ENCODE data around the gene GYG1.

Gene GYG1

DNA sequence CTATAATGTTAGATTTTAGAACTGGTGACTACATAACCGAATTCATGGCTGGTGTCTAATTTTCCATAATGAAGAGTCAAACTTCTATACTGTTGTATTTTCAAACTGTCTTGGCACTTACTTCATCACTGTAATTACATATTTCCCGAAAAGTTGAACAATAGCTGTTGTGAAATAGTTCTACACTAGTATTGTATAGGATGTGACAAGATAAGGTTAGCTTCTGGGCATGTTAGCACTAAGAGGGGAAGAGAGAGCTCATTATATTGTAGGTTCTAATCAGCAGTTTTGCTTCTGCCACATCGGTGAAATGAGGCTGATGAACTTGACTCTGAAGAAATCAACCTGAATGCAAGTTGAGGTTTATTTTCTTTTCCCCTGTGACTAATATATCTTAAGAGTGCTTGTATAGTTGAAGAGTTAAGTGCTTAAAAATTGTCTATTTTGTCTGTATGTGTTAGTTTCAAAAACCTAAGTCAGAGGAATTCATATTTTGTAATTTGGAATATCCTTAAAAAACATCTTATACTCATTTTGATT, 8.9 kb downstream of the GYG1 start:
- TF ChIP-seq, protein P1, sequence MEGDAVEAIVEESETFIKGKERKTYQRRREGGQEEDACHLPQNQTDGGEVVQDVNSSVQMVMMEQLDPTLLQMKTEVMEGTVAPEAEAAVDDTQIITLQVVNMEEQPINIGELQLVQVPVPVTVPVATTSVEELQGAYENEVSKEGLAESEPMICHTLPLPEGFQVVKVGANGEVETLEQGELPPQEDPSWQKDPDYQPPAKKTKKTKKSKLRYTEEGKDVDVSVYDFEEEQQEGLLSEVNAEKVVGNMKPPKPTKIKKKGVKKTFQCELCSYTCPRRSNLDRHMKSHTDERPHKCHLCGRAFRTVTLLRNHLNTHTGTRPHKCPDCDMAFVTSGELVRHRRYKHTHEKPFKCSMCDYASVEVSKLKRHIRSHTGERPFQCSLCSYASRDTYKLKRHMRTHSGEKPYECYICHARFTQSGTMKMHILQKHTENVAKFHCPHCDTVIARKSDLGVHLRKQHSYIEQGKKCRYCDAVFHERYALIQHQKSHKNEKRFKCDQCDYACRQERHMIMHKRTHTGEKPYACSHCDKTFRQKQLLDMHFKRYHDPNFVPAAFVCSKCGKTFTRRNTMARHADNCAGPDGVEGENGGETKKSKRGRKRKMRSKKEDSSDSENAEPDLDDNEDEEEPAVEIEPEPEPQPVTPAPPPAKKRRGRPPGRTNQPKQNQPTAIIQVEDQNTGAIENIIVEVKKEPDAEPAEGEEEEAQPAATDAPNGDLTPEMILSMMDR (IDR thresholded peaks at IDR 0.05; ENCODE audit: low read depth, low read length) = no peak
- no peak overlapping the region for H3K4me3 ChIP-seq (ENCODE audit: low read depth, low read length)

DNA sequence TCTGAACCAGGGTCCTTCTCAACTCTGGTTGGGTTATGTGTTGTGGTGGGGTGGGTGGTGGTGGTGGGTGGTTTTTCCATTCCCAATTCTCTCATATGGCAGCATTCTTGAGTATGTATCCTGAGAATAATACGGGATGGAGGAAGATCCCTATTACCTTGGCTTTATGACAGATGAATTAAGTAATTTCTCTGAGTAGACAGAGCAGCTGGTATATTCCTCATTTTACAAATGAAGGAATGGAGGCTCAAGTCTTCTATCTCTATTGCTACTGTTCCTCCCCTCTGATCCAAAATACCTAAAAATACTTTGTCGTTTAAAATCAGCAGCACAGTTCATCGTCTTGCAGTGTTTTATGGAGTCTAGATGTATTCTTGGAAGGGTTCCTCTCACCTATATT, 10.4 kb downstream of the GYG1 start:
- H3K4me3 ChIP-seq (ENCODE audit: low read depth, low read length) = no peak overlapping the region
- TF ChIP-seq, protein P1 (IDR thresholded peaks at IDR 0.05; ENCODE audit: low read depth, low read length) = no peak

DNA sequence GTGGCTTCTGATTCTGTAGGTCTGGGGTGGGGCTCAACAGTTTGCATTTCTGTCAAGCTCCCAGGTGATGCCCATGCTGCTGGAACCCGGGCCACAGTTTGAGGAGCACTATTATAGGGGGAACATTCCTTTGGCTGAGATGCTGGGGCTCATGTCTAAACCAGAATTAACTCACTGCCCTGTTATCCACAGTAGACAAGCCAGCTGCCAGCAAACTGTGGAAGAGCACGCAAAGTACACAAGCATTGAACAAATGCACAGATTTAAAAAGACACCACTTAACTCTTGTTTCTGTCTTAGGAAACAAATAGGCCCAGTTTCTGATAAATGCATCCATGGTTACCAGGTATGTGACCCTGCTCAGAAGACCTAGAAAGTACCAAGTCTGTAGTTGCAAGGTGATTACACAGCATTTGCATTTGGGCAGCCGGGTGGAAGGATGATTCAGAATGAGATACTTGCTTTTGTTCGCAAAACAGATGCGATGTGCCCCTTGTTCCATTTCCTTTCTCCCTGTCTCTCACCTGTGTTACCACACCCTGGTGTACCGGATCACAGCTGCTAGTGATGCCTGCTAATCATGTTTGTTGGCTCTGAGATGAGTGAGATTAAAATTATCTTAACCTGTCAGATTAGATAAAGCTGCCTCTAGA, 12.4 kb downstream of the GYG1 start:
- no peak overlapping the region for H3K4me3 ChIP-seq (ENCODE audit: low read depth, low read length)
- TF ChIP-seq, protein P1 (IDR thresholded peaks at IDR 0.05; ENCODE audit: low read depth, low read length) = no peak

DNA sequence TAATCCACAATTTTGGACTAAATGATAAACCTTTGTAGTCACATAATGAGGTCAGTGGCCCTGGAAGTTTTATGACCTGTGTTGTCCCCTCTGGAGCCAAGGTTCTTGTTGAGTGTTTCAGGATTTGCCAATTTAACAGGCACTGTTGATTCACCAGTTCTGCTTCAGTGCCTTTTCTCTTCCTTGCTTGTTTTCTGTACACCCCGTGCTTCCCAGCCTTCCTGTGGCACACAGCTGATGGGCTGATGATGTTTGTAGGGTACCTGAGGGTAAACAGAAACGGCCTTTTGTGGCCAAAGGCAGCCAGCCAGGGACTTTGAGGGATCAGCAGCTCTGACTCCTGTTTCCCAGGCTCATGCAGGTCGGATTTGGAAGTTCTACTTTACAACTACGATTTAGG, 13.3 kb downstream of the GYG1 start:
- TF ChIP-seq, protein P1 (IDR thresholded peaks at IDR 0.05; ENCODE audit: low read depth, low read length) = no peak
- H3K4me3 ChIP-seq (ENCODE audit: low read depth, low read length) = no peak overlapping the region

DNA sequence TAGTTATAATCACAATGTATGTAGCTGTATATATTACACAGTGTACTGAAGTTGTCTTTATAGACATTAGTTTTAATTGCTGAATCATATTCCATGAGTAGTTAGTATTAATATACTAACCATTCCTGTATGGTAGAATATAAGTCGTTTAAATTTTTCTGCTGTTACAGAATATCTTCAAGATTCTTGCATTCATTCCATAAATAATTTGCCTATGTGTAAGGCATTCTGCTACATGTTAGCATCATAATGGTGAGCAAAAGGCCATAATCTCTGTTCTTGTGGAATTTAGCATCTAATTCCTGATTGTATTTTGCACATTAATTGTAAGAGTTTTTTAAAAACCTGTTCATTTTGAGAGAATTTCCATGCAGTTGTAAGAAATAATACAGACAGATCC, 14.1 kb downstream of the GYG1 start:
- TF ChIP-seq, protein P1 (IDR thresholded peaks at IDR 0.05; ENCODE audit: low read depth, low read length) = no peak
- H3K4me3 ChIP-seq (ENCODE audit: low read depth, low read length) = no peak overlapping the region

DNA sequence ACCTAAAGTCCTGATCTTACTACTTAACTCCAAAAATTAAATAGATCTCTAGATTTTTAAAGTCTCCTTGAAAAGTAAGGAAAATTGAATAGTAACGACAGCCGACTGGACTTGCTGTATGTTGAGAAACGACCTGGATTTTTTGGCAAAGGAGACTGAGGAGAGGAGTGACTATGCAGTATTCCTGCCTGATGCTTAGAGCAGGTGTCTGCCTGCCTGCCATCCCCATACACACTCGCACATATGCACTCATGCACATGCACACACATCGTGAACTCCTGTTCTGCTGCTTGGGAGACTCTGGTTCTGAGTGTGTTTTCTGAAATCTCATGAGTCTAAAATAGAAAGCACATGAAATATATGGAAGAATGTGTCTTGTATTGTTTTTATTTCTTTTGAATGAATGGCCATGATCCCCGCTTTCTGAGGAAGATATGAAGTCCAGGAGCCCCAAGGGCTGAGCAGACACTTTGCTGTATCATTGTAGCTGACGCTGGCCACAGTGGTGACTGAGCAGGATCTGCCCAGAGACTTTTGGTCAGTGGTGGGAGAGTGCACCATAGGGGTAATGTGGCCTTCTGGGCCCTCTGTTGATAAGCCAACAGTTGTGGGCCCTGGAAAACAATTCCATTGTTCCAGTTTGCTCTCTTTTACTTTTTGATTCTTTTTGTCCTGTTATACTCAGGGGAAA, 16.4 kb downstream of the GYG1 start:
- TF ChIP-seq, protein P1 (IDR thresholded peaks at IDR 0.05; ENCODE audit: low read depth, low read length) = no peak
- no peak overlapping the region for H3K4me3 ChIP-seq (ENCODE audit: low read depth, low read length)

DNA sequence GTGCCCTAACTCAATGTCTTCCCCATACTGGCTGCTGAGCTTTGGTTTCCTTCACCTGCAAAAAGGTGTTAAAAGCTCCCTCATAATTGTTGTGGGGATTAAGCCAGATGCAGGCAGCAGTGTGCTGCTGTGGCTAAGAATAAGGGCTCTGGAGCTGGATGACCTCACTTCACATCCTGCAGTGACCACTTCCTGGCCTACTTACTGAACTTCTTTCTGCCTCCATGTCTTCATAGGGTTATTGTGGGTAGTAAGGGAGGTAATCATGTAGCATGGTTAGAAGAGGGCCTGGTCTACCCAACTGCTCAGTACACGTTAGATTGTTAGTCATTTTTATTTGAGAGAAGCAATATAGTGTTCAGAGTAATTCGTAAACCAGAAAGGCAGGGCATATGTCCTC, 18.4 kb downstream of the GYG1 start:
- TF ChIP-seq, protein P1 (IDR thresholded peaks at IDR 0.05; ENCODE audit: low read depth, low read length) = no peak
- no peak overlapping the region for H3K4me3 ChIP-seq (ENCODE audit: low read depth, low read length)

Data from WI38 (cell line).